AG10803 (cell line): Measurements from ENCODE around the gene TNS4.
A peak's percentile ranks its signal among the peaks of the same experiment; 100 is the strongest.

Experiments used
- DNase-seq: peaks from one replicate; pipeline ENCODE4 v3.0.0; 2010; ENCODE audit warnings: low read depth
- H3K4me3 ChIP-seq: 2 replicates; pipeline ENCODE4 v1.5.1; 2011; ENCODE audit warnings: mild to moderate bottlenecking, low read length, control low read depth
- TF ChIP-seq, protein P1 (sequence below): conservative IDR thresholded peaks from 2 replicates; pipeline ENCODE4 v1.5.1; 2011; ENCODE audit warnings: mild to moderate bottlenecking, low read length, control low read depth, inconsistent platforms

Gene TNS4

DNA sequence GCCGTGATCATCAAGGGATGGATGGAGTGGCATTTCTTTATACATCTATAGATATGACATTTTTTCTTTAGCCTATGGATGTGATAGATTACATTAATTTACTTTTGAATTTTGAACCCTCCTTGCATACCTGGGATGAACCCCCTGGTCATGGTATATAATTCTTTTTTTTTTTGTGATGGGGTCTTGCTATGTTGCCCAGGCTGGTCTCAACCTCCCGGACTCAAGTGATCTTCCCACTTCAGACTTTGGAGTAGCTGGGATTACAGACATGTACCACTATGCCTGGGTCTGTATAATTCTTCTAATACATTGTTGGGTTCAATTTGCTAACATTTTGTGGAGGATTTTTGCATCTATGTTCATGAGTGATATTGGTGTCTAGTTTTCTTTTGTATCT is 1.7 kb upstream of the TNS4 start:
- DNase-seq, result no peak
- no peak overlapping the region for H3K4me3 ChIP-seq
- TF ChIP-seq, protein P1, sequence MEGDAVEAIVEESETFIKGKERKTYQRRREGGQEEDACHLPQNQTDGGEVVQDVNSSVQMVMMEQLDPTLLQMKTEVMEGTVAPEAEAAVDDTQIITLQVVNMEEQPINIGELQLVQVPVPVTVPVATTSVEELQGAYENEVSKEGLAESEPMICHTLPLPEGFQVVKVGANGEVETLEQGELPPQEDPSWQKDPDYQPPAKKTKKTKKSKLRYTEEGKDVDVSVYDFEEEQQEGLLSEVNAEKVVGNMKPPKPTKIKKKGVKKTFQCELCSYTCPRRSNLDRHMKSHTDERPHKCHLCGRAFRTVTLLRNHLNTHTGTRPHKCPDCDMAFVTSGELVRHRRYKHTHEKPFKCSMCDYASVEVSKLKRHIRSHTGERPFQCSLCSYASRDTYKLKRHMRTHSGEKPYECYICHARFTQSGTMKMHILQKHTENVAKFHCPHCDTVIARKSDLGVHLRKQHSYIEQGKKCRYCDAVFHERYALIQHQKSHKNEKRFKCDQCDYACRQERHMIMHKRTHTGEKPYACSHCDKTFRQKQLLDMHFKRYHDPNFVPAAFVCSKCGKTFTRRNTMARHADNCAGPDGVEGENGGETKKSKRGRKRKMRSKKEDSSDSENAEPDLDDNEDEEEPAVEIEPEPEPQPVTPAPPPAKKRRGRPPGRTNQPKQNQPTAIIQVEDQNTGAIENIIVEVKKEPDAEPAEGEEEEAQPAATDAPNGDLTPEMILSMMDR, result no peak

DNA sequence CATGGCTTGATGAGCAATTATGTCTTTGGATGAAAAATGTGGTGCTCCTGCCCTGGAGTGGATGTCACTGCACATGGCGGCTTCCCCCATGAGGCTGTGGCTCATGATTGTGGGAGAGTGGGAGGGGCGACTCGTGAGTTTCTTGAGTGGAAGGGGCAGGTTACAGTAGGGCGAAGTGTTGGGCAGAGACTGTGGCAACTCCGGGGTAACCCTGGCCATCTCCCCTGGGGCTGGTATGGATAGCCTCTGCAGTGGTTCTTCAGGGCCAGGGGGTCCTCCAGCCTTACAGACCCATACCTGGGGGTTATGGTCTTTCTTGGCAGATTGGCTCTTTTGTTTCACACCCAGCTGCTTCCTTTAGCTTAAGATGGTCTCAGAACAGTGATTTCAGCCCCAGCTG is 1.3 kb upstream of the TNS4 start:
- H3K4me3 ChIP-seq, result no peak overlapping the region
- TF ChIP-seq, protein P1, result no peak
- DNase-seq, result no peak

DNA sequence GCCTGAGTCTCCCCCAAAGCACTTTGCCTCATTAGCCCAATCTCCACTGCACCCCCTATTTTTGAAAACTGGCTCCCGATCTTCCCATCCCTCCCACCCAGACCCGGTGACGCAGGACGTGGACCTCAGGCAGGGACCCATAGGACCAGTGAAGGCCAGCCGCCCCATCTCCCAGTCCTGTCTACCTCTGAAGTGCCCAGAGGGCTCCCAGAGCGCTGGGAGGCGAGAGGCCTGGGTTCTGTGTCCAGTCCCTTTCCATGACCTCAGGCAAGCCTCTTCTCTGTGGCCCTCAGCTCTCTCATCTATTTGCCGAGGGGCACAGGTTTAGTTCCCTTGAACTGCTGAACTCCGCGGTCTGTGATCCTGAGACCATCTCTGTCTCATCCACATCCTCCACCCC is 714 bp downstream of the TNS4 start:
- no peak for DNase-seq
- H3K4me3 ChIP-seq, result no peak overlapping the region
- TF ChIP-seq, protein P1, result no peak

DNA sequence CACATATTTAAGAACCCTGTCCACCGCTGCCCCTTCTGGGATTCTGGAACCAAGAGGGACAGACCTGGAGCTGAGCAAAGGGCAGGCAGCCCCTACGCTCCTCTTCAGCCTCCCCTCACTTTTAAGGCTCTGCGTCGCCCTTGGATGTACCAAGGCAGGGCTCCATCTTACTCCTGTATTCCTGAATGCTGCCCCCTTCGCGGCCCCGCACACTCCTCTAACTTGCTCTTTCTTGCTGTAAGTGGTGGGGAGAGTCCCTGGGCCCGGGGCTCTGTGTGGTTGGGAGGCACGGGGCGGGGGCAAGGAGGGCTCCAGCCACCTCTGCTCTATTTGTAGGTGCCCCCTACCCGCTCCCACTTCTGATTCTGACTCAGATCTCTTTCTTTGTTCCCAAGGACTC is 1.2 kb downstream of the TNS4 start:
- no peak overlapping the region for H3K4me3 ChIP-seq
- no peak for DNase-seq
- TF ChIP-seq, protein P1, result no peak

DNA sequence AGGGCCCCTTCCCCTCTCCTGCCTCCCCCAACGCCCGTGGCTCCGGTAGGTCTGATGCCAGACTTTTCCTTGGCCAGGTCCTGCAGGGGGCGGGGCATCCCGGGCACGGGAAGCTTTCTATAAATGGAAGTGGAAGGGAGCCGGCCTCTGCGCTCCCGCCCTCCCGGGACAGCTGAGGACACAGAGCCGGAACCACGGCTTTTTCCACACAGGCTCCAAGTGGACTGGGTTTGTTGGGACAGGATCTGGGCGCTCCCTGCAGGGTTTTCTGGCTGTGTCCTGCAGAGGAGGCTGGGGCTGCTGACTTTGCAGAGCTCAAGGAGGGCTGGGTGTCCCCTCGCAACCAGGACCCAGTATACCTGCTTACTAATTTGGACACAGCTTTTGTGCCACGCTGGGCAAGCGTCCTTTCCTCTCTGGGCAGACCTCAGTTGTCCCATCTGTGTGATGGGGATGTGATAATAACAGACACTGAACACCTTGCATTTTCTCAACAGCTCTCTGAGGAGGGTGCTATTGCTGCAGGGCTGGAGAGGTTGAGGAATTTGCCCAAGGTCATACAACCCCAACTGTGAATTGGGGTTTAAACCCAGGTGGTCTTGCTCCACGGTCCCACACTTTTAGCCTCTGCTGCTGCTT is 1.8 kb downstream of the TNS4 start:
- no peak overlapping the region for H3K4me3 ChIP-seq
- TF ChIP-seq, protein P1, result no peak
- DNase-seq, result peak; percentile 66

DNA sequence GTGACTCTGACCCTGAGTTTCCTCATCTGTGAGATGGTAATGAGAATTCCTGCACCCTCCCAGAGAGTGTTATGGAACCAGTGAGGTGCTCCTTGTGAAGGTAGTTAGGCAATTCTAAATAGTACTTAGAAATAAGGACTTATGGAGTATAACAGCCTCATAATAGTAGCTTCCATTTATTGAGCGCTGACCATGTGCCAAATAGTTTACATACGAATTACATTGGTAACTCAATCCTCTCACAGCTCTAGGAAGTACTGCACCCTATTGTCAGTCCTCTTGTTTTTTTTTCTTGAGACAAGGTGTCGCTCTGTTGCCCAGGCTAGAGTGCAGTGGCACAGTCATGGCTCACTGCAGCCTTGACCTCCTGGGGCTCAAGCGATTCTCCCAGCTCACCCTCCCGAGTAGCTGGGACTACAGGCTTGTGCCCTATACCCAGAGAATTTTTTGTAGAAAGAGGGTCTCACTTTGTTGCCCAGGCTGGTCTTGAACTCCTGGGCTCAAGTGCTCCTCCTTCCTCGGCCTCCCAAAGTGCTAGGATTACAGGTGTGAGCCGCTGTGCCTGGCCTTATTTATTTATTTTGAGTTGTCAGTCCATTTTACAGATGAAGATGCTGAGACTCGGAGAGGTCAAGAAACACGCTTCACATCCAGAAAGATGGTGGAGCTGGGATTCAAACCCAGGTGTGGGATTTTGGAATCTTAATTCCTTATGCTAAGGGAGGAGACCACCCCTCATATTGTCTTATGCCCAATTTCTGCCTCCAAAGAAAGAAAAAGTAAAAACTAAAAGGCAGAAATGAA is 2.9 kb downstream of the TNS4 start:
- TF ChIP-seq, protein P1, result no peak
- DNase-seq, result no peak
- H3K4me3 ChIP-seq, result no peak overlapping the region

DNA sequence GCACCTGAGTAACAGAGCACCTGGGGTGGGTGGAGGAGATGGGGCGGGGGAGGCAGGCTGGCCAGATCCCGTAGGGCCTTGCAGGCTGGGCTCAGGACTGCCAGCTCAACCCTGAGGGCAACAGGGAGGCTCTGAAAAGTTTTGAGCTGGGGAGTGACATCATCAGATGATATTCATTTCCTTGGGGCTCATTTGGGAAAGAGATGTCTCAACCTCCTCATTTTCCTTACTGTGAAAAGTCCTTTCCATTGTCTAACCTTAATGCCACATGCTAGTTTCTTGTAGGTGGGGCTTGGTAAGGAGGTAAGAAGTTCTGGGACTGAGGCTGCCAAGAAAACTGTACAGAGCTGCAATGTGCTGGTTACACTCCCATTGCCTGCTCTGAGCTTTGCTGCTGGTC is 3.7 kb downstream of the TNS4 start:
- TF ChIP-seq, protein P1, result no peak
- DNase-seq, result peak; percentile 46
- no peak overlapping the region for H3K4me3 ChIP-seq
